Upper lobe of left lung (tissue), 4 donors: Measurements from ENCODE around the gene GLS.

ENCODE experiments used
- POLR2A ChIP-seq, 4 donors: fragments of 450-650 bp; IDR thresholded peaks; one replicate each; pipeline ENCODE4 v1.5.1; 2016 to 2017; ENCODE audit warnings: antibody characterized with exemption in 4 of 4, mild to moderate bottlenecking in 2 of 4
- POLR2AphosphoS5 ChIP-seq, 2 donors: sonication (generic); formaldehyde crosslinking; IDR thresholded peaks; one replicate each; pipeline ENCODE4 v1.5.1; 2017; ENCODE audit warnings: antibody characterized with exemption in 2 of 2
- TF ChIP-seq, protein P1 (sequence below), 6 experiments: fragments of 450-650 bp in 4 of 6; fragments of 200-600 bp in 2 of 6; sonication (generic) in 2 of 6; IDR thresholded peaks; one replicate each; pipeline ENCODE4 v1.5.1; 2016 to 2019; ENCODE audit warnings: antibody characterized with exemption in 6 of 6

DNA sequence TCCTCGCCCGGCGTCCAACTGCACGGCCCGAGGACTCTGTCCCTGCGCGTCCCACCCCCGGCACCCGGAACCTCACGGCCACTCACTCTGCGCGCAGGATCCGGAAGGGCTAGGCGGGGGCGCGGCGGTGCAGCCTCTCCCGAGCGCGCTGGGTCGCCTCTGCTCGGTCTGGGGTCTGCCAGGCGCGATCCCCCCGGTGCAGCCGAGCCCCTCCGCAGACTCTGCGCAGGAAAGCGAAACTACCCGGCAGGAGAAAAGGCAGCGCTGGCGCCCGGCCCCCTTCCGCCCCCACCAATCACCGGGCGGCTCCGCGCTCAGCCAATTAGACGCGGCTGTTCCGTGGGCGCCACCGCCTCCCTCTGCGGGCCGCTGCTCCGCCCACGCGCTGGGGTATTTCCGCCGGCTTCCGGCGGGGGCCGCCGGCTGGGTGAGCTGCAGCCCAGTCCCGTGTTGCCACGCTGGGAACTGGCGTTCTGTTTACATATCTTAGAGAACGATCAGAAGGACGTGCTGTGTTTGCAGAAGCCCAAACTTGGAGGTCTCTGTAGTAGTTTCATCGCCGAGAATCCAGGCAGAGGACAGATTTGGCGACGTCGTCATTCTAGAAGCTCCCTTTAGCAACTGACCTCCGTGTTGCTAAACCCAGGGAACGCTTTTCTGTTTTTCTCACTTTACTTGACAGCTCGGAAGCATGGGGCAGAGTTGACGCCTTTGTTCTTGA lies 133.5 kb downstream of the GLS start, which contains the start of gene STAT1:
- TF ChIP-seq, protein P1, sequence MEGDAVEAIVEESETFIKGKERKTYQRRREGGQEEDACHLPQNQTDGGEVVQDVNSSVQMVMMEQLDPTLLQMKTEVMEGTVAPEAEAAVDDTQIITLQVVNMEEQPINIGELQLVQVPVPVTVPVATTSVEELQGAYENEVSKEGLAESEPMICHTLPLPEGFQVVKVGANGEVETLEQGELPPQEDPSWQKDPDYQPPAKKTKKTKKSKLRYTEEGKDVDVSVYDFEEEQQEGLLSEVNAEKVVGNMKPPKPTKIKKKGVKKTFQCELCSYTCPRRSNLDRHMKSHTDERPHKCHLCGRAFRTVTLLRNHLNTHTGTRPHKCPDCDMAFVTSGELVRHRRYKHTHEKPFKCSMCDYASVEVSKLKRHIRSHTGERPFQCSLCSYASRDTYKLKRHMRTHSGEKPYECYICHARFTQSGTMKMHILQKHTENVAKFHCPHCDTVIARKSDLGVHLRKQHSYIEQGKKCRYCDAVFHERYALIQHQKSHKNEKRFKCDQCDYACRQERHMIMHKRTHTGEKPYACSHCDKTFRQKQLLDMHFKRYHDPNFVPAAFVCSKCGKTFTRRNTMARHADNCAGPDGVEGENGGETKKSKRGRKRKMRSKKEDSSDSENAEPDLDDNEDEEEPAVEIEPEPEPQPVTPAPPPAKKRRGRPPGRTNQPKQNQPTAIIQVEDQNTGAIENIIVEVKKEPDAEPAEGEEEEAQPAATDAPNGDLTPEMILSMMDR (IDR thresholded peaks at IDR 0.05): peak in 4 of 6 experiments; percentile 30 to 62 (median 51)
- TF ChIP-seq POLR2A (IDR thresholded peaks at IDR 0.05): peak in 3 of 4 donors; percentile 92 to 98 (median 94)
- TF ChIP-seq POLR2AphosphoS5 (IDR thresholded peaks at IDR 0.05): peak; percentile 85 to 94
